Activated CD4-positive, alpha-beta T cell treated with anti-CD3 and anti-CD28 coated beads, Interleukin-10, Interleukin-2, amounts not matched to agents 100 ng/mL and 50 ng/mL, durations not matched to agents 16 hours and 8 hours (primary cell): ENCODE data around the gene DCUN1D2.

Experiments
- DNase-seq: peaks from one replicate; pipeline ENCODE4 v3.0.0-alpha.2; 2020

DCUN1D2 gene

GRCh38 chr13:113518076-113518803 lies 27.7 kb upstream of the DCUN1D2 start:
- DNase-seq: no peak

- no peak for DNase-seq
Observed at GRCh38 chr13:113514847-113515246, 24.3 kb upstream of the DCUN1D2 start.

GRCh38 chr13:113513761-113514160 lies 23.2 kb upstream of the DCUN1D2 start:
- DNase-seq: no peak

GRCh38 chr13:113511361-113511760 lies 20.9 kb upstream of the DCUN1D2 start:
- no peak for DNase-seq

GRCh38 chr13:113510871-113511270 lies 20.4 kb upstream of the DCUN1D2 start:
- DNase-seq: no peak

GRCh38 chr13:113509989-113510388 lies 19.5 kb upstream of the DCUN1D2 start:
- DNase-seq: no peak

- DNase-seq: no peak
Observed at GRCh38 chr13:113508521-113509254, 18.2 kb upstream of the DCUN1D2 start.

- no peak for DNase-seq
Observed at GRCh38 chr13:113507505-113508345, 17.2 kb upstream of the DCUN1D2 start.

- DNase-seq: no peak
Observed at GRCh38 chr13:113506871-113507388, 16.4 kb upstream of the DCUN1D2 start.

- DNase-seq: no peak
Observed at GRCh38 chr13:113506025-113506685, 15.6 kb upstream of the DCUN1D2 start.

- no peak for DNase-seq
Observed at GRCh38 chr13:113502686-113503085, 12.2 kb upstream of the DCUN1D2 start.

GRCh38 chr13:113500530-113501265 lies 10.2 kb upstream of the DCUN1D2 start:
- no peak for DNase-seq

GRCh38 chr13:113499936-113500335 lies 9.4 kb upstream of the DCUN1D2 start:
- DNase-seq: no peak

- no peak for DNase-seq
Observed at GRCh38 chr13:113498905-113499304, 8.4 kb upstream of the DCUN1D2 start.

- DNase-seq: no peak
Observed at GRCh38 chr13:113497217-113497616, 6.7 kb upstream of the DCUN1D2 start.

GRCh38 chr13:113495494-113496210 lies 5.1 kb upstream of the DCUN1D2 start:
- peak; percentile 11 for DNase-seq

GRCh38 chr13:113493315-113493951 lies 2.9 kb upstream of the DCUN1D2 start:
- DNase-seq: peak; percentile 79

GRCh38 chr13:113491982-113492381 lies 1.5 kb upstream of the DCUN1D2 start:
- DNase-seq: no peak

GRCh38 chr13:113491418-113491883 lies 940 bp upstream of the DCUN1D2 start:
- DNase-seq: no peak
